NB4 (cell line): ENCODE data around the gene CLIC5.

Source experiments
- CTCF ChIP-seq: IDR thresholded peaks from one replicate; pipeline ENCODE4 v1.5.1; 2012; ENCODE audit warnings: low read depth, low read length
- MAX ChIP-seq: IDR thresholded peaks from 2 replicates; pipeline ENCODE4 v1.6.1; 2011; ENCODE audit warnings: low read depth, low read length
- POLR2A ChIP-seq: IDR thresholded peaks from 2 replicates; pipeline ENCODE4 v1.6.1; 2011; ENCODE audit warnings: mild to moderate bottlenecking; ENCODE audit not compliant: insufficient read length; ENCODE audit errors: extremely low read depth

- TF ChIP-seq CTCF (no peak), MAX (no peak), POLR2A (no peak)
These were observed 114.6 kb downstream of the CLIC5 start for GRCh38 chr6:45900808-45901752.
